DMS79 treated with DMSO at 0.1 percent for 48 hours (cell line): ENCODE measurements around the gene TANGO6.
"Not testable (repeated sequence)": the region's sequence is repeated elsewhere in the genome, so short reads cannot be mapped to it uniquely, and the experiment has no call there.

ENCODE experiments used
- DNase-seq: peaks from one replicate; lab custom pipeline; 2025; lab: John Stamatoyannopoulos, UW

Gene TANGO6

DNA sequence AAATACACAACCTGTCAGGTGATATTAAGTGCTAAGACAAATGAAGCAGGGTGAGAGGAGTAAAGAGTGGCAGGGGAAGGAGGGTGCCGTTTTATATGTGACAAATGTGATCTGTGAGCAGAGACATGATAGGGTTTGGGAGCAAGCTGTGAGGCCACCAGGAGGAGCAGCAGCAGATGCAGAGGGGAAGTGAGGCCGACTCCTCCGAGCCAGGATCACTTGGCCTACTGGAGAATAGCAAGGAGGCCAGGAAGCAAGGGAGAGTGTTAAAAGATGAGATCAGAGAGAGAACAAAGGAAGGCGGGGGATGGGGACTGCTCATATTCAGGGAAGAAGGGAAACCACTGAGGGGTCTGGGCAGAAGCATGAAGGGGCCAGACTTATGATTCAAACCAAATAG, 129.4 kb downstream of the TANGO6 start:
- DNase-seq, result peak; percentile 47

DNA sequence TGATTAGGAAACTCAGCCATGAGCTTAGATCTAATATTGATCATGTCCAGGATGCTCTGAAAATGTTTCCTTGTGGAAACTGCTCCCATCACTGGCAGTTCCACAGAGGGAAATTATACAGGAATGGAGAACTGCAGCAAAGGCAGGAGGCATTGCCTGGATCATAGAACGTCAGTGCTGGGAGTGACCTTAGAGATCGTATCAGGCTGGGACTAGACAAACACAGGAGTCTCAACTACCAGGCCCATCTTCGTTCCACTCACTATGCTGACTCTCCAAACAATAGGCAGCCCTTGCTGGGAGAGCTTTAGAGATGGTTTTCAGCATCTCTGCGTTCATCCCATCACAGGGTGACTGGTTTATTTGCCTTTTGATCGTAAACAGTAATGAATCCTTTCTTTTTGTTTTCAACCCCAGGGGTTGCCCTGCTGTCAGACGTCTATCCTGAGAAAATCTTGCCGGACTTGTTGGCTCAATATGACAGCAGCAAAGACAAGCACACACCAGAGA, 130.3 kb downstream of the TANGO6 start:
- no peak for DNase-seq

DNA sequence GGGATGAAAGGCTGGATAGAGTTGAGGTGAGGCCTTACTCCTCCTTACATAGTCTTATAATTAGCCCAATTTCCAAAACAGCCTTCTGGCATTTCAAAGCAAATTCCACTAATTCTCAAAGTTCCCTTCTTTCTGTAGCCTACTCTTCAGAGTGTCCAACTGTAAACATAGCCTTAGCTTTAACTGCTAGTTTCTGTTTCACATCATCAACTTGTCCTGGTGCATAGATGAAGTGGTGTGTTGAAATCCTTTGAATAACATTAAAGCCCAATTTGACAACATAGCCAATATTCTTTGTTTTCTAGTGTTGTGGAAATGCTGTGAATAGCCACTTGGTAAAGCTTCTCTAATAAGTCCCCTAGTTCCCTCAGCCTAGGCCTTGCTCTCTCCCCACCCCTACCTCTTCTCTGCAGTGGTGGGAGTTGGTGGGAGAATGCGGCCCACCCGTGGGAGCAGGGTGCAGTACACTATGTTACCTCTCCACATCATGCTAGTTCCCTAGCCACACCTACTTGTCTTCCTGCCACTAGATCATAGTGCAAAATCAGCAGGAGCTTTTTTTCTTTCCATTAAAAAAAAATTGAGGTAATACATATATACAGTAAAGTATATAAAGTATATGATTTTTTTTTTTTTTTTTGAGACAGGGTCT, 135.1 kb downstream of the TANGO6 start:
- no peak for DNase-seq

DNA sequence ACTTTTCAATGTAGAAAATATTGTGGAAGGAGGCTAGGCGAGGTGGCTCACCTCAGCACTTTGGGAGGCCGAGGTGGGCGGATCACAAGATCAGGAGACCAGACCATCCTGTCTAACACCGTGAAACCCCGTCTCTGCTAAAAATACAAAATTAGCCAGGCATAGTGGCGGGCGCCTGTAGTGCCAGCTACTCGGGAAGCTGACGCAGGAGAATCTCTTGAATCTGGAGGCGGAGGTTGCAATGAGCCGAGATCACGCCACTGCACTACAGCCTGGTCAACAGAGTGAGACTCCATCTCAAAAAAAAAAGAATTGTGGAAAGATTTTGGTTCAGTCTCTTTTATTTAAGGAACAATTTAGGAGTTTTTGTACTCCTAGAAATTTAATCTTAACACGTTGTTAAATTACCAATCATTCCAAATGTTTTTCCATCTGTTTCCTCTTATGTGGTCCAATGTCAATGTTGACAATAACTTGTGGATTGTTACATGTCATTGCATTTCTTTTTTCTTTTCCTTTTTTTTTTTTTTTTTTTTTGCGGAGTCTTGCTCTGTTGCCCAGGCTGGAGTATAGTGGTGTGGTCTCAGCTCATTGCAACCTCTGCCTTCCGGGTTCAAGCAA, 137.5 kb downstream of the TANGO6 start:
- no peak for DNase-seq

DNA sequence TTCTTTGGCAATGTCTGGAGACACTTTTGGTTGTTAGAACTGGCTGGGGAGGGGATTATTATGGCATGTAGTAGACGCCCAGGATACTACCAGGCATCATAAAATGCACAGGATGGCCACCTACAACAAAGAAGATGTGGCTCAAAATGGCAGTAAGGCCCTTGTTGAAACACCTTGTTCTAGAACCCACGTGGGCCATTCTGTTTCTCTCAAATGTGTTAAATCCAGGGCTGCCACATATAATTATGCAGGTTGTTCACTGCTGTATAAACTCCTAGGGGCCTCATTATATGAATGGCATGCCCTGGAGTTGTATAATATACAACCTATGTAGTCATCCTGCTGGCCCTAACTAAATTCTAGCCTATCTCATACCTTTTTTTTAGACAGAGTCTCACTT, 138.6 kb downstream of the TANGO6 start:
- no peak for DNase-seq

DNA sequence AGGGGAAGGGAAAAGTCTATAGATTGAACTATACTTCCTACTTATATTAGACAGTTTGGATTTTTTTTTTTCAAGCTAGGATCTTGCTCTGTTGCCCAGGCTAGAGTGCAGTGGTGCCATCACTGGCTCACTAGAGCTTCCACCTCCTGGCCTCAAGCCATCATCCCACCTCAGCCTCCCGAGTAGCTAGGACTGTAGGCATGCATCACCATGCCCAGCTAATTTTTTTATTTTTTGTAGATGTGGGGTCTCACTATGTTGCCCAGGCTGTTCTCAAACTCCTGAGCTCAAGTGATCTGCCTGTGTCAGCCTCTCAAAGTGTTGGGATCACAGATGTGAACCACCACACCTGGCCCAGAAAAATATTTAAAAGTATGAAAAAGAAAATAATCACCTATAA, 141.1 kb downstream of the TANGO6 start:
- DNase-seq, result no peak

DNA sequence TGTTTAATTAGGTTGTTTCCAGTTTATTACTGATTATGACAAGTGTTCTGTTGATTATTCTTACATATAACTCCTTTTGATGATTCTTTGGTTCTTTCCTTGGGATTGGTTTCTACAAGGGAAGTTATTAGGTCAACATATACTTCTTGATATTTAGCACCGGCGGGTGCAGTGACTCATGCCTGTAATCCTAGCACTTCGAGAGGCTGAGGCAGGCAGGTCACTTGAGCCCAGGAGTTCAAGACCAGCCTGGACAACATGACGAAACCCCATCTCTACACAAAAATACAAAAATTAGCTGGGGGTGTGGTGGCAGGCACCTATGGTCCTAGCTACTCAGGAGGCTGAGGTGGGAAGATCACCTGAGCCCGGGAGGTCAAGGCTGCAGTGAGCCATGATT, 141.9 kb downstream of the TANGO6 start:
- no peak for DNase-seq

DNA sequence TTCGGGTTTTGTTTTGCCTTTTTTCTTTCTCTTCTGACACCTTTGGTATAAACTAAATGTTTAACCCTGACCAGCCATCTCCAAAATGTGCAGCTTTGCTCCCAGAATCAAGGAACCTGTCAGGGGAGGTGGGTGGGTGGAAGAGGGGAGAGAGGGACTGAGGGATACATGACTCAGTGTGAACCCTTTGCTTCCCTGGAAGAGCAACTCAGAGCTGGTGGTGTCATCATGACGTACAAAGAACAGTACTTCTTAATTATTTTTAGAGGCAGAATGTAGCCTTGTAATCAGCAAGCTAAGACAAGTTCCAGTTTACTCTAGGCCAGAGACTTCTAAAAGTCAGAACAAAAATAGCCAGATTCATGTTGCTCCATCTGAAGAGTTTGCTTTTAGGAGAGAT, 142.5 kb downstream of the TANGO6 start:
- DNase-seq, result no peak

DNA sequence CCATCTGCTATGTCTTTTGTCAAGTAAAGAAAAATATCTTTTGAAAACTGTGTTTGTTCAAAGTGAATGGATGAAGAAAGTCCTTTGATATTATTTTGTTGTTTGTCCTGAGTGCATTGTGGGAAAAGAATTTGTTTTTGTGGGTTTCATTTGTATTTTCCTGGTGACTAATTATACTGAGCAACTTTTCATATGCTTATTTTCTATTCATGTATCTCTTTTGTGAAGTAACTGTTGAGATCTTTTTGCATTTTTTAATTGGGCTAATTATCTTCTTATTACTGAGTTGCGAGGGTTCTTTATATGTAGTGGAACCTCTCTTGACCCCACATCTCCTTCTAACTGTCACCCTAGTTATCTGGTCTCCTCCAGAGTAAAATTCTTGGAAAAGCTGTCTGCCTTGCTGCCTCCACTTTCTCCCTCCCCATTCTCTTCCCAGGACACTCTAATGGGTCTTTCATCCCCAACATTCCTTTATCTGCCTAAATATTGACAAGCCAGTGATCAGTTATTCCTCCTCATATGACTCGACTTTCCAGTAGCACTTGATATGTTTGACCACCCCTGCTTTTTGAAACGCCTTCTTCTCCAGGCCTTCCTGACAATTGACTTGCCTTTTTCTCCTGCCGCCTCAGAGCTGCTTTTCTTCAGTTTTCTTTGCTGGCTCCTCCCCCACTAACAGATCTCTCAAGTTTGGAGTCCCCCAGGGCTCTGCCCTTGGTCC, 144.6 kb downstream of the TANGO6 start:
- DNase-seq, result no peak

DNA sequence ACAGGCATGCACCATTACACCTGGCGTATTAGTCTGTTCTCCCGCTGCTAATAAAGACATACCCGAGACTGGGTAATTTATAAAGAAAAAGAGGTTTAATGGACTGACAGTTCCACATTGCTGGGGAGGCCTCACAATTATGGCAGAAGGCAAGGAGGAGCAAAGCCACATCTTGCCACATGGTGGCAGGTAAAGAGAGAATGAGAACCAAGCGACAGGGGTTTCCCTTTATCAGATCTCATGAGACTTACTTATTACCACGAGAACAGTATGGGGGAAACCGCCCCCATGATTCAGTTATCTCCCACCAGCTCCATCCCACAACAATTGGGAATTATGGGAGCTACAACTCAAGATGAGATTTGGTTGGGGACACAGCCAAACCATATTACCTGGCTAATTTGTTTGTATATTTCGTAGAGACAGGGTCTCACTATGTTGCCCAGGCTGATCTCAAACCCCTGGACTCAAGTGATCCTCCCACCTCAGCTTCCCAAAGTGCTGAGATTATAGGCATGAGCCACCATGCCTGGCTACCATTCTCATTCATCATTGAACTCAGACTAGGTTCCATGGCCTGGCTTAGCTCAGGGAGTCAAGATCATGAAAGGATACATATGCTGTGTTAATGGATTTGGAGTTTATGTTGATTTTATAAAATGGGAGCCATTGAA, 147.0 kb downstream of the TANGO6 start:
- DNase-seq, result not testable (repeated sequence)

DNA sequence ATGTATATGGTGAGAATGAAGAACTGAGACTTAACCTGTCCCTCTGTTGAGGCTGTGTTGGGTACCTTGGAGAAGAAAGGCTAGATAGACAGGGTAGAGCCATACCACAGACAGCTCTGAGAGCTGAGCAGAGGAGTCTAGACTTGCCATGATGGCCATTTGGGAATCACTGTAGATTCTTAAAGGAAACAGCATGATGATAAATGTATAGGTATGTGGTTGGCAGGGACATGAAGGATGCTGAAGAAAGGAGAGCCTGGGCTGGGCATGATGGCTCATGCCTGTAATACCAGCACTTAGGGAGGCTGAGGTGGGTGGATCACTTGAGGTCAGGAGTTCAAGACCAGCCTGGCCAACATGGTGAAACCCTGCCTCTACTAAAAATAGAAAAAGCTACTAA, 147.7 kb downstream of the TANGO6 start:
- DNase-seq, result no peak

DNA sequence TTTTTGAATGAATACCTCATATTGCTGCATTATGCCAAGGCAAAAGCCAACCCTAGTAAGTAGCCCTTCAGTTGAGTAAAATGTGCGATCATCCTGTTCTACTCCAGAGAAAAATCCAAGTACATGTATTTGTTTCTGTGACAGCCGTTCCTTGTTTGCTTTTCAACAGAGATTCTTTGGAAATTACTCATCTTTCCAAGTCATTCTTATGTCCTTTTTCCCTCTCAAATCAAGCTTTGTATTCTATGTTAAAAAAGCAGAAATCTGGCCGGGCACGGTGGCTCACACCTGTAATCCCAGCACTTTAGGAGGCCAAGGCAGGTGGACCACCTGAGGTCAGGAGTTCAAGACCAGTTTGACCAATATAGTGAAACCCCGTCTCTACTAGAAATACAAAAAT, 149.2 kb downstream of the TANGO6 start:
- no peak for DNase-seq

DNA sequence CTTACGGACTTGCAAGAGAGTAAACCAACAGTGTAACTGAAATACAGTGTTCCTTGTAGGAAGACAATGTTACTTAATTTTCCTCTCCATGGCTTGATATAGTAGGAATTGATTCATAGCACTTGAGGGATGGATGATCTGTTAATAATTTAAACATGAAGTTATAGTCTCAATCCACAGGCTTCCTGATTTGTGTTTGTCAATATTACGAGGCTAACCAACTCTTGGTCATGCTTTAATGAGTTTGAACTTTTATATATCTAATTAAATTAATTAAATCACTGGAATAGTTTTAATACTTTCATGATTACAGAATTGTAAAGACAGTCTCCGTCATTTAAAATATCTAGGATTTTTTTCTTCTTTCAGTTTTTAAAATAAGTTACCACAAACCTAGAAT, 150.1 kb downstream of the TANGO6 start:
- DNase-seq, result no peak

DNA sequence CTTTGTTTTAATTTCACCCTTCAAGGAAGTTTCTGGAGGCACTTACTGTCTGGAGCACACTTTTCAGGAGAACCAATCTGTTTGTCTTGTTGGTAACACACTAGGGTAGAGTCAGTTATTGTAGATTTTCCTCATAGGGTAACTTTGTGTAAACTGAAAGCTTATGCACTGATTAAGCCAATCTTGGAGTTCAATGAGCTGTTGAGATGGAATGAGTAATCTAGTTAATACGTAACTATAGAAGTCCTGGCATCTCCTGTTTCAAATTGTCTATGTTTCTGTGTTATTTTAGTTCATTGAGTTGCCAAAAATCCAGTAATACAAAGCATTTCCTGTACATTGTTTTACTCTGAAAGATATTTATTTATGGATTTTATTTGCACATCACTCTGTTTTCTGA, 150.6 kb downstream of the TANGO6 start:
- no peak for DNase-seq

DNA sequence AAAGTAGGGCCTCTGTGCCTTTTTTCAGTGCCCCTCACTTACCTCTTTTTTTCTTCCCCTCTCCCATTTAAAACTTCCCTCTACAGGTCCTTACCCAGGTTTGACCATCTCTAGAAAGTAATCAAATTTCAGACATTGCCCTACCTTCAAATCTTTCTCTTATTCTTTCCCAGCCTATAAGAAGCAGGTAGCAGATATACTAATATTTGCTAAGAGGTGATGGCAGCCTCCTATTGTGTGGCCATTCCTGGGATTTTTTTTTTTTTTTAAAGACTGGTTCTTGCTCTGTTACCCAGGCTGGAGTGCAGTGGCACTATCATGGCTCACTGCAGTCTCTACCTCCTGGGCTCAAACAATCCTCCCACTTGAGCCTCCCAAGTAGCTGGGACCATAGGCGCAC, 151.0 kb downstream of the TANGO6 start:
- no peak for DNase-seq

DNA sequence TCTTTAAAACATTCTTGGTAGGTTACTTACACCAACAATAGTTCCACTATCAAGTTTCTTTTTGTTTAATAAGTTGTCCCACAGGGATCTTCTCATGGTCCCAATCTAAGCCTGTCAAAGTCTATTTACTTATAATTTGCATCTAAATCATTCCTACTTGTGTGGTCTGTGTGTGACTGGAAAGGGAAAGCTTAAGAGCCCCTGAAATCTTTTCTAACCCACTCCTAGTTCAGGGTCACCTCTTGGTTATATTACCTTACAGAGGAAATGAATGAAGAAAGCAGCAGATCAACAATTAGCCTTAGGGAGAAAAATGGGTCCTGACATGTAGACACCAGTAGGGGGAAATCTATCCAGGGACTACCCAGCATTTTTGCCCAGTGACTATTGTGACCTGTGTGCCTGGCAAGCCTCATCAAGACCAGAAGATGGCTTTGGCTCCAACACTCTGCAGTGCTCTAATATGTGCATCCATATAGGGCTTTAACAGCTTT, 151.7 kb downstream of the TANGO6 start:
- peak; percentile 25 for DNase-seq

DNA sequence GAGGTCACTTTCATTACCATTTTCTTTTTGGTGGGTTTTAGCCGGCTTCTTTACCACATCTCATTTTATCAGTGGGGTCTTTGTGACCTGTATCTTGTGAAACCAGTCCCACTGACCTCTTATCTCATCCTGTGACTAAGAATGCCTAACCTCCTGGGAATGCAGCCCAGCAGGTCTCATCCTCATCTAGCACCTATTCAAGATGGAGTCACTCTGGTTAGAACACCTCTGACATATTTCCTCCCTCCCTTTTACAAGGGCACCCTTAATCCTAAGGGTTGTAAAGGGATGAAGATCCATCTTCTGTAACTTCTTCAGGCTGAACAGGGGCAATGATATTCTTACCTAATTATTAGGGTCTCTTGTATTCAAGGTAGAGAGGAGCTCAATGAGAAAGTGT, 154.2 kb downstream of the TANGO6 start:
- DNase-seq, result no peak

DNA sequence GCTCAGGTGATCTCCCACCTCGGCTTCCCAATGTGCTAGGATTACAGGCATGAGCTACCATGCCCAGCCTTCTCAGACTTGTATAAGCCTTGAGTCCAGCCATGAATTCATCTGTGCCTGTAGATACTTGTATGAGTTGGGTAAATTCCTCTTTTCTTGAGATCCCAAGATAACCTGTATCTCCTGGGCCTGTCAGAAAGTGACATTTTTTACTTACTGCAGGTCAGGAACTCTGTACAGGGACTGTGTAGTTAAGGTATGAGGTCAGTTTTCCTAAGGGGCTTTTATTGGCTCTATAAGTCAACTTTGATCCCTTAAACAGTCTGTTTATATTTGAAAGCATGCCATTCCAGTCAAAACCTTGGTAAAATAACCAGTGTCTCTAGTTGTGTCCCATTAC, 155.8 kb downstream of the TANGO6 start:
- DNase-seq, result no peak

DNA sequence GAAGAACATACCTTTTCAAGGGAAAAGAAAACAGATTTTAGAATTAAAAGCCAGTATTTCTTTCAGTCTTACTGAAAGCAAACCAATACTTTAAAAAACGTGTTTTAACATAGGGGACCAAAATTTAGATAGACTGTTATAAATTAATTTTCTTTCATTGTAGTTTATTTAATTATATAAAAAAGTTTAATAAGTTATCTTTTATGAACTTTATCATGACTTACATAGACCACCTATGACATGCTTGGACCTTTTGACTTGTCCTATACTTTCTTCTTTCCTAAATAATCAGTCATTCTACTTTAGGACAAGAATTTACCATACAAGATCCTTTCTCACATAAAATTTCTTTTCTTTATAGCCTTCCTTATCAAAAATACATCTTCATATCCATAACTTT, 160.2 kb downstream of the TANGO6 start:
- no peak for DNase-seq

DNA sequence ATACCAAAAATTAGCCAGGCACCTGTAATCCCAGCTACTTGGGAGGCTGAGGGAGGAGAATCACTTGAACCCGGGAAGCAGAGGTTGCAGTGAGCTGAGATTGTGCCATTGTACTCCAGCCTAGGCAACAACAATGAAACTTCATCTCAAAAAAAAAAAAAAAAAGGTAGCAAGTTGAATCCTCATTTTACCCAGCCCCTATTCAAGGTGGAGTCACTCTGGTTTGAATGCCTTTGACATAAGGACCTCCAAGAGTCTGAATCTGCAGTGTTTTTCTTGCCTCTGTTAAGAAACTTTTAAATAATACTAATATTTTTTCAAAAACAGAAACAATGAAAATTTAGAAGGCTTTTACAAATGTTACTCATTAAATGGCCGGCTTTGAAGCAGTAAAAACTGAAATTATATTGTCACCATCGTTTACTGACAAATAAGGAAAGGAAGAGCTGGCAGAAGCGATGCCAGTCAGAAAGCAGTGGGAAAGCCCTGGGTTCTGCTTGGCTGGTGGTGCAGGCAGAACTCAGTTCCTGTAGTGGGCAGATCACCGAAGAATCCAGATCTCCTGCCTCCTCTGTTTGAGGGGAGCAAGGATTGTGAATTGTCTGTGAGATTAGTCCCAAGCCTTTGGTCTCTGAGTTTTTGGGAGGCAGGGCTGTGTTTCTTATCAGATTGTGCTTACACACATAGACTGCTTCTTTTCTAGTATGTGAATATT, 162.5 kb downstream of the TANGO6 start:
- no peak for DNase-seq

DNA sequence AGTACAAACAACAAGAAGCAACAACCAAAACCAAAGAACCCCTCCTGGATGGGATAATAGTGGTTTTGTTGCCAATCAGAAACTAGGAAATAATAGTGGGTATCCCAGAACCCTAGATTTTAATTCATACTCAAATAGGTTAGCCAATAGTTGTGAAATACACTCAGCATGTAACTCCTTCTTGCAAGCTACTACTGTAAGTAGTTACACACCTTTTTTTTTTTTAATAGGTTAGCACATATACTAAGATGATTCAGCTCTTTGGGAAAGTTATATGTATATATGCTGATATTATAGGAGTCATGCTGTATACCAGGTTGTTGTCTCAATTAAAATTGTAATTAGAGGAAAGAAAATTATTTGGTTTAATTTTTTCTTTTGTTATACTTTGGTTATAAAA, 169.6 kb downstream of the TANGO6 start:
- no peak for DNase-seq

DNA sequence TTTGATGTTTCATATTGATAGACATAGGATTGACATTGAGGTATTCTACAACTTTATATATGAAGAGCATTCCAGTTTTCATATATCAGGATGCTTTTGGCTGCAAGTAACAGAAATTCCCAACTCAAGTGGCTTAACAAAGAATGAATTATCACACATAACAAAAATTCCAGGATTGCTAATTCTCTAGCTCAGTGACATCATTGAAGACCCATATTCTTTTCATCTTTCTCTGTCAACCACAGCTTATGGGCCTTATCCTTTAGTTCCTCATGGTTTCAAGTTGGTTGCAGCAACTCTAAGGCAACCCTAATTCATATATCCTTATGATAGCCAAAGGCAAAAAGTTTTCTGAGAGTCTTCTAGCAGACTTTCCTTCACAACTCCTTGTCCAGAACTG, 170.7 kb downstream of the TANGO6 start:
- DNase-seq, result no peak
